Epithelial cell of prostate (primary cell): ENCODE measurements around the gene TANGO6.
"Not testable (repeated sequence)": the region's sequence is repeated elsewhere in the genome, so short reads cannot be mapped to it uniquely, and the experiment has no call there.

Experiments
- DNase-seq: peaks from one replicate; pipeline ENCODE4 v3.0.0-alpha.2; 2011; ENCODE audit warnings: low read depth, low spot score
- H3K27ac ChIP-seq: fragments of 450-650 bp; 2 replicates; pipeline ENCODE4 v1.5.1; 2017; ENCODE audit warnings: mild to moderate bottlenecking

TANGO6 gene

GRCh38 chr16:69048328-69049120 lies 205.2 kb downstream of the TANGO6 start:
- no peak overlapping the region for H3K27ac ChIP-seq
- no peak for DNase-seq

GRCh38 chr16:69049146-69049545 lies 205.8 kb downstream of the TANGO6 start:
- DNase-seq: no peak
- H3K27ac ChIP-seq: peak overlapping the region; percentile 6

GRCh38 chr16:69049603-69050375 lies 206.5 kb downstream of the TANGO6 start:
- no peak for DNase-seq
- H3K27ac ChIP-seq: peak overlapping the region; percentile 6

GRCh38 chr16:69051517-69051830 lies 208.1 kb downstream of the TANGO6 start:
- peak overlapping the region; percentile 13 for H3K27ac ChIP-seq
- DNase-seq: not testable (repeated sequence)

- no peak for DNase-seq
Measured at GRCh38 chr16:69055008-69055407, 211.7 kb downstream of the TANGO6 start.

GRCh38 chr16:69055980-69056379 lies 212.6 kb downstream of the TANGO6 start:
- no peak for DNase-seq
- no peak overlapping the region for H3K27ac ChIP-seq

More at GRCh38 chr16:69055008-69055407, 211.7 kb downstream of the TANGO6 start:
- H3K27ac ChIP-seq: no peak overlapping the region

- no peak for DNase-seq
- H3K27ac ChIP-seq: no peak overlapping the region
Measured at GRCh38 chr16:69056421-69056820, 213.1 kb downstream of the TANGO6 start.

GRCh38 chr16:69057400-69058378 lies 214.4 kb downstream of the TANGO6 start:
- peak overlapping the region; percentile 87 for H3K27ac ChIP-seq

GRCh38 chr16:69063491-69063890 lies 220.2 kb downstream of the TANGO6 start:
- not testable (repeated sequence) for H3K27ac ChIP-seq, DNase-seq

More at GRCh38 chr16:69057400-69058378, 214.4 kb downstream of the TANGO6 start:
- peak; percentile 81 for DNase-seq

- no peak overlapping the region for H3K27ac ChIP-seq
- DNase-seq: no peak
Measured at GRCh38 chr16:69064124-69064763, 220.9 kb downstream of the TANGO6 start.

- H3K27ac ChIP-seq: no peak overlapping the region
- no peak for DNase-seq
Measured at GRCh38 chr16:69064764-69065313, 221.5 kb downstream of the TANGO6 start.

GRCh38 chr16:69069504-69069903 lies 226.2 kb downstream of the TANGO6 start:
- no peak overlapping the region for H3K27ac ChIP-seq
- no peak for DNase-seq

- DNase-seq: no peak
- H3K27ac ChIP-seq: peak overlapping the region; percentile 92
Measured at GRCh38 chr16:69071036-69071435, 227.7 kb downstream of the TANGO6 start.

GRCh38 chr16:69072640-69072974 lies 229.3 kb downstream of the TANGO6 start:
- peak overlapping the region; percentile 92 for H3K27ac ChIP-seq
- DNase-seq: no peak

GRCh38 chr16:69073181-69073702 lies 229.9 kb downstream of the TANGO6 start:
- peak; percentile 88 for DNase-seq
- H3K27ac ChIP-seq: peak overlapping the region; percentile 92

- peak overlapping the region; percentile 85 for H3K27ac ChIP-seq
- peak; percentile 86 for DNase-seq
Measured at GRCh38 chr16:69077251-69077650, 233.9 kb downstream of the TANGO6 start.

GRCh38 chr16:69078073-69078472 lies 234.7 kb downstream of the TANGO6 start:
- DNase-seq: no peak
- peak overlapping the region; percentile 85 for H3K27ac ChIP-seq

GRCh38 chr16:69079697-69080096 lies 236.4 kb downstream of the TANGO6 start:
- DNase-seq: no peak
- H3K27ac ChIP-seq: no peak overlapping the region

GRCh38 chr16:69083306-69083941 lies 240.1 kb downstream of the TANGO6 start:
- H3K27ac ChIP-seq: no peak overlapping the region
- no peak for DNase-seq
